PC-3 (cell line): ENCODE results near the gene KRT31.
"Not testable (repeated sequence)": the region's sequence is repeated elsewhere in the genome, so short reads cannot be mapped to it uniquely, and the experiment has no call there.

Source experiments
- EZH2 ChIP-seq: fragments of 300-600 bp; sonication (generic); IDR thresholded peaks from one replicate; pipeline ENCODE4 v1.6.1; 2017; ENCODE audit warnings: antibody characterized with exemption, mild to moderate bottlenecking, low read length; ENCODE audit not compliant: unreplicated experiment
- EZH2phosphoT487 ChIP-seq: fragments of 300-600 bp; sonication (generic); IDR thresholded peaks from 2 replicates; pipeline ENCODE4 v1.6.1; 2018; ENCODE audit warnings: mild to moderate bottlenecking, antibody characterized with exemption, low read length, borderline replicate concordance
- TF ChIP-seq, protein P1 (sequence below): fragments of 300-600 bp; sonication (generic); conservative IDR thresholded peaks from 2 replicates; pipeline ENCODE4 v1.5.1; 2017; ENCODE audit warnings: antibody characterized with exemption, low read depth, mild to moderate bottlenecking, low read length

DNA sequence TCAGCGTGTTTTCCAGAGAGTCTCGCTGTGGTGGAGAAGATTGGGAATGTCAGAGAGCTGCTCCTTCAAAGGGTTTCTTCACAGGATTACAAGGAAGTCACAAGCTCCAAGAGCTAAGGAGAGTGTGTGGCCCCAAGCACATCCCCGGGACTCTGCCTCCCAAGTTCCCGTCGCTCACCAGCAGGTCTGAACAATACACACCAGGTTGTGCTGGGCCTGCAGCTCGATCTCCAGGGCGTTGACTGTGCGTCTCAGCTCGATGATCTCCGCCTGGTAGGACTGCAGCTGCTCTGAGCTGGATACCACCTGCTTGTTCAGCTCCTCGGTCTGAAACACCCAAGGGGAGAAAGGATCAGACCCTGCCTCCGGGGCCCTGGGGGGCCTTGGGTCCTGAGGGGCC, 2.4 kb downstream of the KRT31 start:
- not testable (repeated sequence) for TF ChIP-seq EZH2, EZH2phosphoT487
- TF ChIP-seq, protein P1, sequence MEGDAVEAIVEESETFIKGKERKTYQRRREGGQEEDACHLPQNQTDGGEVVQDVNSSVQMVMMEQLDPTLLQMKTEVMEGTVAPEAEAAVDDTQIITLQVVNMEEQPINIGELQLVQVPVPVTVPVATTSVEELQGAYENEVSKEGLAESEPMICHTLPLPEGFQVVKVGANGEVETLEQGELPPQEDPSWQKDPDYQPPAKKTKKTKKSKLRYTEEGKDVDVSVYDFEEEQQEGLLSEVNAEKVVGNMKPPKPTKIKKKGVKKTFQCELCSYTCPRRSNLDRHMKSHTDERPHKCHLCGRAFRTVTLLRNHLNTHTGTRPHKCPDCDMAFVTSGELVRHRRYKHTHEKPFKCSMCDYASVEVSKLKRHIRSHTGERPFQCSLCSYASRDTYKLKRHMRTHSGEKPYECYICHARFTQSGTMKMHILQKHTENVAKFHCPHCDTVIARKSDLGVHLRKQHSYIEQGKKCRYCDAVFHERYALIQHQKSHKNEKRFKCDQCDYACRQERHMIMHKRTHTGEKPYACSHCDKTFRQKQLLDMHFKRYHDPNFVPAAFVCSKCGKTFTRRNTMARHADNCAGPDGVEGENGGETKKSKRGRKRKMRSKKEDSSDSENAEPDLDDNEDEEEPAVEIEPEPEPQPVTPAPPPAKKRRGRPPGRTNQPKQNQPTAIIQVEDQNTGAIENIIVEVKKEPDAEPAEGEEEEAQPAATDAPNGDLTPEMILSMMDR, result not testable (repeated sequence)
